RKO (cell line): Measurements from ENCODE around the gene GRK4.
"Not testable (repeated sequence)": the region's sequence is repeated elsewhere in the genome, so short reads cannot be mapped to it uniquely, and the experiment has no call there.

Source experiments
- DNase-seq: peaks from one replicate; pipeline ENCODE4 v3.0.0-alpha.2; 2016; ENCODE audit warnings: low spot score

The GRK4 gene

DNA sequence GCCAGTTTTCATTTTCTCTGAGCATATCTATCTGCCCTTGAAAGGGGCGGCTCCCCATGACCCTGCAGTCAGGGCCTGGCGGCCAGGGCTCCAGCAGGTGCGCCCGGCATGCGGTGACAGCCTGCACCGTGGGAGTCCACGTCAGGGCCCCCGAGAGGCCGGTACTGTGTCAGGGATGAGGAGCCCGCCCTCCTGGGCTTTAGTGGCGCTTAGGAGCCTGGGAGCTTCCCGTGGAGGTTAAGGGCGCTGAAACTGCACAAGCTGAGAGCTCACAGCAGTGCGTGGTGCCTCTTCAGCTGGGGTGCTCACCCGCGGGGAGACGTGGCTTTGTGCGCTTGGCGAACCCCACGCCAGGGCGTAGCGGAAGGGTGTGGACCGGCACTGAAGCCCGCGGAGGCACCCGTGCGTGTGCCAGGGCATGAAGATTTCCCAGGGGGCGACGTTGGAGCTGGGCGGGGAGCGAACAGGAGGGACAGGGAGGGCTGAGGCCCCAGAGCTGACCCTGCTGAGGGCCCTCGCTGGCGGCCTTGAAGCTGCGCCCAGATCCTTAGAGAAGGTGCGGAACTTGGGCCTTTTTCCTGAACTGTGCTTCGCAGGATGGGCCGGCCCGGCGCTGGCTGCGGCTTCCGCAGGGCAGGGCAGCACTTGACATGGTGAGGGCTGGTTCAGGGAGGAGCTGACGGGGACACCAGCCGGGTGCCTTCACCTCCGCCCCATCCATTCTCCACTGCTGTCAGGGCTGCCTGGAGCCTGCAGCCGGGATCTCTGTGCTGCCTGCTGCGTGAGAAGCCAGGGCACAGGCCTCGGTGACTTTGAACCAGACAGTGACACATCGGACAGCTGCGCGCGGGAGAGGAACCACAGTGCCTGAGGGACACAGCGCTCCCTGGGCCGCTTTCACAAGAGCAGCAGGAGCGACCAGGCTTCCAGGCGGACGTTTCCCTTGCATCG, 78.1 kb downstream of the GRK4 start:
- DNase-seq: peak; percentile 70

DNA sequence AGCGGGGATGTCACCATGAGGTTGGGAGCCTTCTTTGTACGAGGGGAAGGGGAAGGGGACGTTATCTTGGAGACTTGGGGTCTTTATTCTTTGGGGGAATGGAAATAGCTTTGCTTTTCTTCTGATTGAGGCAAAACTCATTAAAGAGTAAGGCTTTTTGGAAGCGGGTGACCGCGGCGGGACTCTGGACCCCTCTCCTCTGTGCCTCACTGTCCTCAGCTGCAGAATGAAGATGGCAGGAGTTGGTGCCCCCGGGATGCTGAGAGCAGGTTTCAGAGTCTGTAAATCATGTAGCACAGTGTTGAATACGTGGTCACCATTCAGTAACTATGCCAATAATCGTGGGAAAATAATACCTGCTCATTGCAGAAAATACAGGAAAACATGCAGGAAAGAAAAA, 78.9 kb downstream of the GRK4 start:
- DNase-seq: no peak

DNA sequence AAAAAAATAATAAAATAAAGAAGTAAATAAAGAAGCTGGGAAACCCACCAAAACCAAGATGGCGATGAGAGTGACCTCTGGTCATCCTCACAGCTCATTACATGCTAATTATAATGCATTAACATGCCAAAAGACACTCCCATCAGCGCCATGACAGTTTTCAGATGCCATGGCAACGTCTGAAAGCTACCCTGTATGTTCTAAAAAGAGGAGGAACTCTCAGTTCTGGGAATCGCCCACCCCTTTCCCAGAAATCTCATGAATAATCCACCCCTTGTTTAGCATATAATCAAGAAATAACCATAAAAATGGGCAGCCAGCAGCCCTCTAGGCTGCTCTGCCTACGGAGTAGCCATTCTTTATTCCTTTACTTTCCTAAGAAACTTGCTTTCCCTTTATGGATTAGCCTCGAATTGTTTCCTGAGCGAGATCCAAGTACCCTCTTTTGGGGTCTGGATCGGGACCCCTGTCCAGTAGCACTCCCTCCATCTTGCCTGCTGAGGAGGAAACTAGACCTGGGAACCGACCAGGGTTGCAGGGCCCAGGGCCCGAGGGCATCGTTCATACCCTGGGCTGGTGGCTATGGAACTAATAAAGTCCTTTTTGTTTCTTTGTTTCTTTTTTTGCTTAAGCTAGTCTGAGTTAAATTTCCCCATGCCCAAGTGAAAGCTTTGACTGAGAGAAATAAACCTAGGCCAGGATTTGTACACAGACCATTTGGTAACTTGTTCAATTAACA, 80.1 kb downstream of the GRK4 start:
- DNase-seq: no peak

DNA sequence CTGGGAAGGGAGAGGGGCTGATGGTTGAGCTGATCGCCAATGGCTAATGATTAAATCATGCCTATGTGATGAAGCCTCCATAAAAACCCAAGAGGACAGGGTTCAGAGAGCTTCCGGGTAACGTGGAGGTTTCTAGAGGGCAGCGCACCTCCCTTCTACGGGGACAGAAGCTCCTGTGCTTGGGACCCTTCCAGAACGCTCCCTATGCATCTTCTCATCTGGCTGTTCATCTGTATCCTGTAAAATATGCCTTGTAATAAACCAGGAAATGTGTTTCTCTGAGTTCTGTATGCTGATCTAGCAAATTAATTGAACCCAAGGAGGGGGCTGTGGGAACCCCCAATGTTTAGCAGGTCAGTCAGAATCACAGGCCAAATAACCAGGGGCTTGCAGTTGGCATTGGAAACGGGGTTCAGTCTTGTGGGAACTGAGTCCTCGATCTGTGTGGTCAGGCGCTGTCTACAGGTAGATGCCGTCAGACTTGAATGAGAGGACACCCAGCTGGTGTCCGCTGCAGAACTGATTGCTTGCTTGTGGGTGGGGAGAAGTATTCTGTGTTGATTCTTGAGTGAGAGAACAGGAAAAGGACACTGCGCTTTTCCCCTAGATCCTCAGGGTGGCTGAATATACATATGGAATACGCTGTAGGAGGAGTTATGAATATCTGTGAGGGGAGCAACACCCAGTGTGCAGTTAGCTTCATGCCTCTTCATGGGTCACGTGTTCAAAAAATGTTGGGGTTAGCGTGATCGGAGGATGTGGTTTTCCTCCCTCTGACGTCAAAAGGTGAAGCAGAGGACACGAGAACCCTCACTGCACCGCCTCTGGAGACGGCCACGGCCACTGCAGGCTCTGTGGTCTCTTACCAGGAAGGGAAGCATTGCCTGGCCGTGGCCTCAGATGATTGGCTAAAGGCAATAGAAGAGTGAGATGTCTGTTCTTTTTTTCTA, 81.8 kb downstream of the GRK4 start:
- DNase-seq: peak; percentile 12

GRCh38 chr4:3046162-3046561, 82.8 kb downstream of the GRK4 start:
- no peak for DNase-seq

- no peak for DNase-seq
Observed at GRCh38 chr4:3046623-3047022, 83.3 kb downstream of the GRK4 start.

GRCh38 chr4:3047464-3048286, 84.3 kb downstream of the GRK4 start:
- peak; percentile 63 for DNase-seq

- DNase-seq: not testable (repeated sequence)
Observed at GRCh38 chr4:3051141-3051897, 87.9 kb downstream of the GRK4 start.

GRCh38 chr4:3054169-3054759, 90.9 kb downstream of the GRK4 start:
- DNase-seq: no peak

DNA sequence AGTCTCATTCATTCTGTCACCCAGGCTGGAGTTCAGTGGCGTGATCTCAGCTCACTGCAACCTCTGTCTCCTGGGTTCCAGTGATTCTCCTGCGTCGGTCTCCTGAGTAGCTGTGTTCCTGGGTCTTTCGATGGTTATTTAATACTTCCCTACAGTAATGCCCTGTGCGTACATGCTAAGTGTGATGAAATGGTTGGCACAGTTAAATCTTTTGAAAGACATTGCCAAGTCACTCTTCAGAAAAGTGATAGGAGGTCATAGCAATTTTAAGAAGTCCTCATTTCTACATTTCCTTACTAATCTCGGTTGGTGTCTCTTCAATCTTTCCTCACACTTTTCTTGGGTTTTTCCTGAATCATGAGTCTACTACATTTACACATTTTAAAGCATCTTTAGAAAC, 96.6 kb downstream of the GRK4 start:
- no peak for DNase-seq

- no peak for DNase-seq
Observed at GRCh38 chr4:3060946-3061345, 97.6 kb downstream of the GRK4 start.

DNA sequence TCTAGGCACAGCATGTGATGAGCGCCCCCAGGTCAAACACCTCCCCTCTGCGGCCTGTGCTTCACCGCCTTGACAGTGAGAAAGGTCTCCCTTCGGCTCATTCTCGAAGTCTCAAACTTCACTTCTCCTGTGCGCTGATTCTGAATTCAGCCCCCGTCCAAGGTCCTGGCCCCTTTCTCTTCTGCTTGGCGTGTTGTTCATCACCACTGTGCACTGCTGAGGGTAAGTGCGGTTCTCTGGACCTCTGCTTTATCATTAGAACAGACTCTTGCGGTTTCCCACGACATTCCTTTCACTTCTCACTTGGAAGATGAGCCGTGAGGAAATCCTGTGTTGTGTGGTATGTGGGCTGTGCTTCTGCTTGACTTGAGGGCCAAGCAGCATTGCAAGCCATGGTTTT, 99.1 kb downstream of the GRK4 start:
- no peak for DNase-seq

DNA sequence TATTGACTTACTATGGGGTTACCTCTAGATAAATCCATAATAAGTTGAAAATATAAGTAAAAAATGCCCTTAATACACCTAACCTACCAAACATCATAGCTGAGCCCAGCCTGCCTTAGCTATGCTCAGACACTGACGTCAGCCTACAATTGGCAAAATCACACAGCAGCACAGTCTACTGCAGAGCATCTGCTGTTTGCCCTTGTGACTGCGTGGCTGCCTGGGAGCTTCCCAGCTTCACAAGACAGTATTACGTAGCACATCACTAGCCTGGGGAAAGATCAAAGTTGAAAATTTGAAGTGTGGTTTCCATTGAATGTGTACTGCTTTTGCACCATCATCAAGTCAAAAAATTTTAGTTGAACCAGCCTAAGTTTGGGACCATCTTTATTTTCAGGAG, 102.2 kb downstream of the GRK4 start:
- DNase-seq: no peak

DNA sequence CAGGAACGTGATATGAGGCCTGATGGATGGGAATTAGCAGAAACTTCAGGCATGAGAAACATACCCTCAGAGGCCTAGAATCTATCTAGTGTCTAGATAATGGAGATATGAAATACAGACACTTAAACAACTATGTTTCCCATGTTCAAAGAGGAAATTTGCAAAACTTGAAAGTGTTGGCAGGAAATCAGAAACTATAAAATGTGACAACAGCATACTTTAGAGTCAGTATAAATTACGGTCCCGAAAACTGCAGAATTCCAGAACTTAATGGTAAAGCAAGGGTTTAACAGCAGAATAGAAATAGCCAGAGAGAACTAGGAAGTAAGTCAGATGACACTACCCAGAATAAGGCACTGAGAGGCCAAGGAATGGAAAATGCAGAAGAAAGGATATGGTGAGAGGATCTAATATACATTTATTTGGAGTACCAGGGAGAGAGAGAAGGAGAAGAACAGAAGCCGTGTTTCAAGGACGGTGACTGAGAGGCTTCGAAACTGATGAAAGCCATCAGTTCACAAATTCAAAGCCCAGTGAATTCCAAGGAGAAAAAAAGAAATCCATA, 103.5 kb downstream of the GRK4 start:
- DNase-seq: no peak

GRCh38 chr4:3067473-3068001, 104.2 kb downstream of the GRK4 start:
- no peak for DNase-seq

GRCh38 chr4:3069661-3070199, 106.4 kb downstream of the GRK4 start:
- DNase-seq: no peak

GRCh38 chr4:3070709-3071500, 107.5 kb downstream of the GRK4 start:
- no peak for DNase-seq

DNA sequence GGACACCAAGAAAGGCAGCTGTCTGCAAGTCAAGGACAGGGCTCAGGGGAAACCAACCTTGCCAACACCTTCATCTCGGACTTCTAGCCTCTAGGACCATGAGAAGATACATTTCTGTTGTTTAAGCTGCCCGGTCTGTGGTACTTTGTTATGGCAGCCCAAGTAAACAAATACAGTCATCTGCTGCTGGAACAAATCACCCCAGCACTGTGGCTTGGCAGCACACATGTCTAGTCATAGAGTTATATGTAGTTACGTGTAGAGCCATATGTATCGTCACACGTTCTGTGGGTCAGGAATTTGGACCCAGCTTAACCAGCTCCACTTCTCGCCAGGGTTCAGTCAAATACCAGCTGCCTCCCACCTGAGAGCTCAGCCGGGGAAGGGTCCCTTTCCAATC, 108.4 kb downstream of the GRK4 start:
- no peak for DNase-seq
